ENCODE results near the gene TAS2R50.

- TF ChIP-seq CTCF (IDR thresholded peaks at IDR 0.05) (no peak), POLR2A (IDR thresholded peaks at IDR 0.05) (no peak), POLR2AphosphoS5 (IDR thresholded peaks at IDR 0.05) (no peak)
Measured at GRCh38 chr12:10941916-10942607, 44.6 kb downstream of the TAS2R50 start.
